ENCODE data around the gene ALKBH5. TPM values are rescaled to one million over a fixed set of nuclear protein-coding genes. Genes with fewer than 3 reads are reported as not detected.

ALKBH5 gene
- total RNA-seq, 1 donor from 2014 or later: 108 TPM

DNA sequence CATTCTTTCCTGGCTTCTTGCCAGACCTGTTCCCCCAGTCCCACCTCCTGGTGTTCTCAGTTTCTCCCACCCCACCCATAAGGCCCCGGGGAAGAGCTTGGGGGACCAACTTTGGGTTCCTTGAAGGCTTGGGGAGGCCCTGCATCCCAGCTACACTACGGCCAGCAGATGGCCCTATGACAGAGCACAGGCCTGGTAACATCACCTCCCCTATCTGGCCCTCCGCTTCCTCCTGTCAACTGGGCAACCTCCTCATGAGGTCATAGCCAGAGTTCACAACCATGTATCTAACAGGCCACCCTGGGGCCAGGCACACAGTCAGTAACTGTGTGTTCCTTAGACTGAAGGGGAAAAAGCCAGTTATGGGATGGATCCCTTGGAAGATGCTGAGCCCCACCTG lies 43.7 kb upstream of the ALKBH5 start:
- Mint-ChIP-seq H3K4me3 (ENCODE audit: unreplicated experiment) (no peak overlapping the region), H3K36me3 (ENCODE audit: low read depth) (no peaks in the 10 kb centered on the region), H3K4me1 (ENCODE audit: low read depth) (no peaks in the 10 kb centered on the region), H3K27me3 (ENCODE audit: low read depth) (peaks cover 3% of the 10 kb centered on the region), H3K9me3 (ENCODE audit: low read depth) (no peaks in the 10 kb centered on the region), H3K27ac (ENCODE audit: unreplicated experiment) (no peak overlapping the region)
- no peak for DNase-seq (ENCODE audit: low spot score)
- TF ChIP-seq, protein P1, sequence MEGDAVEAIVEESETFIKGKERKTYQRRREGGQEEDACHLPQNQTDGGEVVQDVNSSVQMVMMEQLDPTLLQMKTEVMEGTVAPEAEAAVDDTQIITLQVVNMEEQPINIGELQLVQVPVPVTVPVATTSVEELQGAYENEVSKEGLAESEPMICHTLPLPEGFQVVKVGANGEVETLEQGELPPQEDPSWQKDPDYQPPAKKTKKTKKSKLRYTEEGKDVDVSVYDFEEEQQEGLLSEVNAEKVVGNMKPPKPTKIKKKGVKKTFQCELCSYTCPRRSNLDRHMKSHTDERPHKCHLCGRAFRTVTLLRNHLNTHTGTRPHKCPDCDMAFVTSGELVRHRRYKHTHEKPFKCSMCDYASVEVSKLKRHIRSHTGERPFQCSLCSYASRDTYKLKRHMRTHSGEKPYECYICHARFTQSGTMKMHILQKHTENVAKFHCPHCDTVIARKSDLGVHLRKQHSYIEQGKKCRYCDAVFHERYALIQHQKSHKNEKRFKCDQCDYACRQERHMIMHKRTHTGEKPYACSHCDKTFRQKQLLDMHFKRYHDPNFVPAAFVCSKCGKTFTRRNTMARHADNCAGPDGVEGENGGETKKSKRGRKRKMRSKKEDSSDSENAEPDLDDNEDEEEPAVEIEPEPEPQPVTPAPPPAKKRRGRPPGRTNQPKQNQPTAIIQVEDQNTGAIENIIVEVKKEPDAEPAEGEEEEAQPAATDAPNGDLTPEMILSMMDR (IDR thresholded peaks at IDR 0.05): peak; percentile 48

- peaks cover 3% of the 10 kb centered on the region for H3K27me3 Mint-ChIP-seq (ENCODE audit: low read depth)
- H3K9me3 Mint-ChIP-seq (ENCODE audit: low read depth): no peaks in the 10 kb centered on the region
- H3K4me1 Mint-ChIP-seq (ENCODE audit: low read depth): no peaks in the 10 kb centered on the region
- DNase-seq (ENCODE audit: low spot score): no peak
- no peak overlapping the region for H3K4me3 Mint-ChIP-seq (ENCODE audit: unreplicated experiment)
- no peak overlapping the region for H3K27ac Mint-ChIP-seq (ENCODE audit: unreplicated experiment)
- TF ChIP-seq, protein P1 (IDR thresholded peaks at IDR 0.05): no peak
- no peaks in the 10 kb centered on the region for H3K36me3 Mint-ChIP-seq (ENCODE audit: low read depth)
These were observed 43.0 kb upstream of the ALKBH5 start for GRCh38 chr17:18140648-18141047.

DNA sequence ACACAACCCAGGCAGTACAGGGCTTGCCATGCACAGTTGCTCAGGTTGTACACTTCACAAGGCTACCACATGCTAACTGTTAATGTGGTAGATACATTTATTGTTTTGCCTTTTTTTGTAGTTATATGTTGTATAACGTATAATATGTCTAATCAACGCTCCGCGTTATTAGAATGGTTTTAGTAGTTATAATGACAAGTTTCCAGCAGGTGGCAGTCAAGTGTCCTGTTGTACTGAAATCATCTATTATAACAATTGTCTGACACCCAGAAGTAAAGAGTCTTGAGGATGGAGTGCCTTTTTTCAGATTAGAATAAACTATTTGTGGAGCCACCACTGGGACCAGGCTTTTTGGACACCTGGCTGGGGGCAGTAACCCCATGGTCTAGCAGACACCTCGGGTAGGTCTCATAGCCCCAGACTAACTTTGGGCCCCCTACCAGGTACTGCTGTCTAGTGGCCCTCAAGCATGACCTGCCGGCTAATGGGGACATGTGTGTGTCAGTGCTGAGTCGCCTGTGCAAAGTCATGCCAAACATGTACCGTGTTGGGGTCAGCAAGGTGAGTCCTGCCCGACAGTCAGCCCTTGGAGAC lies 42.3 kb upstream of the ALKBH5 start:
- Mint-ChIP-seq H3K4me1 (ENCODE audit: low read depth) (no peaks in the 10 kb centered on the region), H3K4me3 (ENCODE audit: unreplicated experiment) (no peak overlapping the region), H3K27me3 (ENCODE audit: low read depth) (no peaks in the 10 kb centered on the region), H3K36me3 (ENCODE audit: low read depth) (no peaks in the 10 kb centered on the region), H3K9me3 (ENCODE audit: low read depth) (no peaks in the 10 kb centered on the region), H3K27ac (ENCODE audit: unreplicated experiment) (no peak overlapping the region)
- no peak for DNase-seq (ENCODE audit: low spot score)
- TF ChIP-seq, protein P1 (IDR thresholded peaks at IDR 0.05): peak; percentile 85

GRCh38 chr17:18142417-18142816 lies 41.2 kb upstream of the ALKBH5 start:
- Mint-ChIP-seq H3K27me3 (ENCODE audit: low read depth) (no peaks in the 10 kb centered on the region), H3K27ac (ENCODE audit: unreplicated experiment) (no peak overlapping the region), H3K4me3 (ENCODE audit: unreplicated experiment) (no peak overlapping the region), H3K36me3 (ENCODE audit: low read depth) (no peaks in the 10 kb centered on the region), H3K4me1 (ENCODE audit: low read depth) (no peaks in the 10 kb centered on the region), H3K9me3 (ENCODE audit: low read depth) (no peaks in the 10 kb centered on the region)
- no peak for DNase-seq (ENCODE audit: low spot score)
- TF ChIP-seq, protein P1 (IDR thresholded peaks at IDR 0.05): no peak

GRCh38 chr17:18143044-18143936 lies 40.3 kb upstream of the ALKBH5 start:
- Mint-ChIP-seq H3K4me3 (ENCODE audit: unreplicated experiment) (no peak overlapping the region), H3K36me3 (ENCODE audit: low read depth) (no peaks in the 10 kb centered on the region), H3K4me1 (ENCODE audit: low read depth) (no peaks in the 10 kb centered on the region), H3K27me3 (ENCODE audit: low read depth) (no peaks in the 10 kb centered on the region), H3K9me3 (ENCODE audit: low read depth) (no peaks in the 10 kb centered on the region), H3K27ac (ENCODE audit: unreplicated experiment) (no peak overlapping the region)
- DNase-seq (ENCODE audit: low spot score): no peak
- TF ChIP-seq, protein P1 (IDR thresholded peaks at IDR 0.05): peak; percentile 59

Measured in chondrocyte (in vitro differentiated cells).